ENCODE measurements around the gene FAM186B.

DNA sequence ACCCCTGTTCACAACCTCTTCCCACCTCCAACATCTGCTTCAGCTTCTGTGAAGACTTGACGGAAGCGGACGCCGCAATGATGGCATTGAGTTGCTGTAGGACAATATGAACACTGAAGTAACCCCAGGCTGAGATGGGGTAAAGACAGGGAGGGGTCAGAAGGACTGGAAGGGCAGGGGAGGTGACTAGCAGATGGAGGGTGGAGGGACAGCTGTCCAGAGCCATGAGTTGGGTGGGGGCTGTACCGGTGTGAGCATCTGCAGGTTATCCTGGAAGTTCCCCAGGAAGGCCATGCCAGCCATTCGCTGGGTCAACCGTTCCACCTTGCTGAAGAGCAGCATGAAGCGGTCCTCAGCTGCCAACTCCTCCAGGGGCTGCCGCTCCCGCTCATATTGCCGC is 44.0 kb upstream of the FAM186B start:
- TF ChIP-seq, protein P1, sequence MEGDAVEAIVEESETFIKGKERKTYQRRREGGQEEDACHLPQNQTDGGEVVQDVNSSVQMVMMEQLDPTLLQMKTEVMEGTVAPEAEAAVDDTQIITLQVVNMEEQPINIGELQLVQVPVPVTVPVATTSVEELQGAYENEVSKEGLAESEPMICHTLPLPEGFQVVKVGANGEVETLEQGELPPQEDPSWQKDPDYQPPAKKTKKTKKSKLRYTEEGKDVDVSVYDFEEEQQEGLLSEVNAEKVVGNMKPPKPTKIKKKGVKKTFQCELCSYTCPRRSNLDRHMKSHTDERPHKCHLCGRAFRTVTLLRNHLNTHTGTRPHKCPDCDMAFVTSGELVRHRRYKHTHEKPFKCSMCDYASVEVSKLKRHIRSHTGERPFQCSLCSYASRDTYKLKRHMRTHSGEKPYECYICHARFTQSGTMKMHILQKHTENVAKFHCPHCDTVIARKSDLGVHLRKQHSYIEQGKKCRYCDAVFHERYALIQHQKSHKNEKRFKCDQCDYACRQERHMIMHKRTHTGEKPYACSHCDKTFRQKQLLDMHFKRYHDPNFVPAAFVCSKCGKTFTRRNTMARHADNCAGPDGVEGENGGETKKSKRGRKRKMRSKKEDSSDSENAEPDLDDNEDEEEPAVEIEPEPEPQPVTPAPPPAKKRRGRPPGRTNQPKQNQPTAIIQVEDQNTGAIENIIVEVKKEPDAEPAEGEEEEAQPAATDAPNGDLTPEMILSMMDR (IDR thresholded peaks at IDR 0.05) = no peak
- TF ChIP-seq POLR2A (IDR thresholded peaks at IDR 0.05) = no peak
